K562 (cell line): ENCODE measurements around the gene SERPINE1. TPM values are rescaled to one million over a fixed set of nuclear protein-coding genes. Genes with fewer than 3 reads are reported as not detected.
A peak's percentile ranks its signal among the peaks of the same experiment; 100 is the strongest.

Experiments used
- ADNP ChIP-seq: fragments of 200-800 bp; sonication (Bioruptor generic); IDR thresholded peaks from 2 replicates; pipeline ENCODE4 v1.6.1; 2016; ENCODE audit warnings: missing genetic modification characterization, missing compliant biosample characterization
- BCOR ChIP-seq: fragments of 450-650 bp; IDR thresholded peaks from 2 replicates; pipeline ENCODE4 v1.6.1; 2016
- BRF1 ChIP-seq: IDR thresholded peaks from 3 replicates; pipeline ENCODE4 v1.6.1; 2011; ENCODE audit warnings: borderline replicate concordance, mild to moderate bottlenecking; ENCODE audit not compliant: insufficient read length; ENCODE audit errors: extremely low read depth
- DEAF1 ChIP-seq: fragments of 450-650 bp; formaldehyde crosslinking; IDR thresholded peaks from 2 replicates; pipeline ENCODE4 v1.4.0; 2020; ENCODE audit warnings: mild to moderate bottlenecking, moderate library complexity
- ESRRB ChIP-seq: fragments of 250-450 bp; sonication (Bioruptor Pico); IDR thresholded peaks from 2 replicates; pipeline ENCODE4 v1.5.0; 2020; ENCODE audit warnings: mild to moderate bottlenecking, moderate library complexity, borderline replicate concordance
- ETS1 ChIP-seq: conservative IDR thresholded peaks from 2 replicates; pipeline ENCODE4 v1.6.1; 2011; ENCODE audit warnings: low read depth, mild to moderate bottlenecking, low read length; ENCODE audit not compliant: control insufficient read depth
- JUND ChIP-seq, 2 experiments: IDR thresholded peaks; 2 replicates in 1 of 2; 3 replicates in 1 of 2; pipeline ENCODE4 v1.6.1; 2011; ENCODE audit warnings: borderline replicate concordance in 2 of 2, low read depth in 2 of 2, low read length in 2 of 2, improper control_type of control experiment in 1 of 2, missing biosample characterization in 1 of 2, missing genetic modification characterization in 1 of 2, missing genetic modification reagents in 1 of 2
- KLF1 ChIP-seq: fragments of 450-650 bp; IDR thresholded peaks from 2 replicates; pipeline ENCODE4 v1.6.1; 2016; ENCODE audit warnings: missing genetic modification characterization, missing compliant biosample characterization
- KLF13 ChIP-seq: fragments of 450-650 bp; IDR thresholded peaks from 2 replicates; pipeline ENCODE4 v1.6.1; 2016; ENCODE audit warnings: missing genetic modification characterization, low read depth, mild to moderate bottlenecking, missing compliant biosample characterization, moderate library complexity, borderline replicate concordance
- PHB ChIP-seq: fragments of 250-450 bp; sonication (Bioruptor Pico); IDR thresholded peaks from 2 replicates; pipeline ENCODE4 v1.5.0; 2021
- PKNOX1 ChIP-seq: fragments of 450-650 bp; IDR thresholded peaks from 2 replicates; pipeline ENCODE4 v1.6.1; 2016
- RNF2 ChIP-seq: sonication (generic); IDR thresholded peaks from 2 replicates; pipeline ENCODE4 v1.6.1; 2016
- SMARCB1 ChIP-seq: IDR thresholded peaks from 2 replicates; pipeline ENCODE4 v1.6.1; 2011; ENCODE audit warnings: improper control_type of control experiment, low read depth; ENCODE audit not compliant: insufficient read length
- ZBTB17 ChIP-seq: fragments of 450-650 bp; formaldehyde crosslinking; IDR thresholded peaks from 2 replicates; pipeline ENCODE4 v1.4.0; 2020; ENCODE audit warnings: mild to moderate bottlenecking
- ZBTB7A ChIP-seq: IDR thresholded peaks from 2 replicates; pipeline ENCODE4 v1.6.1; 2011; ENCODE audit warnings: low read depth, mild to moderate bottlenecking, low read length, moderate library complexity, borderline replicate concordance; ENCODE audit not compliant: control insufficient read depth
- polyA plus RNA-seq, 8 experiments: library from polyadenylated mRNA; depleted of rRNA in 4 of 8; stranded (reverse) in 5 of 8; unstranded in 3 of 8; fragments of >200 nt; fragmentation: Nextera tagmentation in 2 of 8; fragmentation: Illumina TruSeq in 1 of 8; extraction: Ambion mirVana in 2 of 8; extraction: Trizol in 1 of 8; gene quantifications; 2 replicates each; pipeline versions ENCODE4 v1.2.1 to v1.2.3, GENCODE V29; 2011 to 2014; ENCODE audit warnings: inconsistent platforms in 1 of 8, missing spikeins in 1 of 8
- total RNA-seq, 7 experiments: library from RNA; depleted of rRNA in 6 of 7; stranded (reverse); fragments of >200 nt in 6 of 7; fragmentation: Illumina TruSeq in 2 of 7; extraction: Trizol in 2 of 7; gene quantifications; 2 replicates each; pipeline versions ENCODE4 v1.2.1 to v1.2.3, GENCODE V29; 2011 to 2021; ENCODE audit warnings: low replicate concordance in 1 of 7
- TF ChIP-seq, protein P1 (sequence below): sonication (generic); IDR thresholded peaks from 2 replicates; pipeline ENCODE4 v1.6.1; 2016
- TF ChIP-seq, protein P2 (sequence below): fragments of 250-450 bp; sonication (Bioruptor Pico); IDR thresholded peaks from 2 replicates; pipeline ENCODE4 v1.4.0; 2020; ENCODE audit warnings: mild to moderate bottlenecking, moderate library complexity
- TF ChIP-seq, protein P3 (sequence below): fragments of 250-450 bp; sonication (Bioruptor Pico); IDR thresholded peaks from 2 replicates; pipeline ENCODE4 v1.8.0; 2022; ENCODE audit warnings: moderate library complexity, mild to moderate bottlenecking, inconsistent platforms

The SERPINE1 gene
- total and polyA plus RNA-seq, 9 of the 15 experiments (the other 6 are each of a cell fraction or from before 2014, with no cell fraction given) = 0.22 to 4.8 (median 0.91) TPM

GRCh38 chr7:101085162-101085964 lies 41.5 kb upstream of the SERPINE1 start, which contains the start of gene TRIM56 (continued):
- no peak for TF ChIP-seq DEAF1 (CRISPR knock-in tag)
- TF ChIP-seq ESRRB (CRISPR knock-in tag) = no peak
- TF ChIP-seq RNF2 = no peak
- TF ChIP-seq, protein P1, sequence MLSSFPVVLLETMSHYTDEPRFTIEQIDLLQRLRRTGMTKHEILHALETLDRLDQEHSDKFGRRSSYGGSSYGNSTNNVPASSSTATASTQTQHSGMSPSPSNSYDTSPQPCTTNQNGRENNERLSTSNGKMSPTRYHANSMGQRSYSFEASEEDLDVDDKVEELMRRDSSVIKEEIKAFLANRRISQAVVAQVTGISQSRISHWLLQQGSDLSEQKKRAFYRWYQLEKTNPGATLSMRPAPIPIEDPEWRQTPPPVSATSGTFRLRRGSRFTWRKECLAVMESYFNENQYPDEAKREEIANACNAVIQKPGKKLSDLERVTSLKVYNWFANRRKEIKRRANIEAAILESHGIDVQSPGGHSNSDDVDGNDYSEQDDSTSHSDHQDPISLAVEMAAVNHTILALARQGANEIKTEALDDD = no peak
- 0 out of 2 replicates have a peak, but pooled peaks have one; percentile 11 for TF ChIP-seq PHB (CRISPR knock-in tag)
- TF ChIP-seq, protein P2, sequence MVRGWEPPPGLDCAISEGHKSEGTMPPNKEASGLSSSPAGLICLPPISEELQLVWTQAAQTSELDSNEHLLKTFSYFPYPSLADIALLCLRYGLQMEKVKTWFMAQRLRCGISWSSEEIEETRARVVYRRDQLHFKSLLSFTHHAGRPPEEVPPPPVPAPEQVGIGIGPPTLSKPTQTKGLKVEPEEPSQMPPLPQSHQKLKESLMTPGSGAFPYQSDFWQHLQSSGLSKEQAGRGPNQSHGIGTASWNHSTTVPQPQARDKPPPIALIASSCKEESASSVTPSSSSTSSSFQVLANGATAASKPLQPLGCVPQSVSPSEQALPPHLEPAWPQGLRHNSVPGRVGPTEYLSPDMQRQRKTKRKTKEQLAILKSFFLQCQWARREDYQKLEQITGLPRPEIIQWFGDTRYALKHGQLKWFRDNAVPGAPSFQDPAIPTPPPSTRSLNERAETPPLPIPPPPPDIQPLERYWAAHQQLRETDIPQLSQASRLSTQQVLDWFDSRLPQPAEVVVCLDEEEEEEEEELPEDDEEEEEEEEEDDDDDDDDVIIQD = no peak
- no peak; the same call in none of the 2 replicates for TF ChIP-seq ZBTB17
- TF ChIP-seq, protein P3, sequence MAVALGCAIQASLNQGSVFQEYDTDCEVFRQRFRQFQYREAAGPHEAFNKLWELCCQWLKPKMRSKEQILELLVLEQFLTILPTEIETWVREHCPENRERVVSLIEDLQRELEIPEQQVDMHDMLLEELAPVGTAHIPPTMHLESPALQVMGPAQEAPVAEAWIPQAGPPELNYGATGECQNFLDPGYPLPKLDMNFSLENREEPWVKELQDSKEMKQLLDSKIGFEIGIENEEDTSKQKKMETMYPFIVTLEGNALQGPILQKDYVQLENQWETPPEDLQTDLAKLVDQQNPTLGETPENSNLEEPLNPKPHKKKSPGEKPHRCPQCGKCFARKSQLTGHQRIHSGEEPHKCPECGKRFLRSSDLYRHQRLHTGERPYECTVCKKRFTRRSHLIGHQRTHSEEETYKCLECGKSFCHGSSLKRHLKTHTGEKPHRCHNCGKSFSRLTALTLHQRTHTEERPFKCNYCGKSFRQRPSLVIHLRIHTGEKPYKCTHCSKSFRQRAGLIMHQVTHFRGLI (CRISPR knock-in tag) = no peak
- no peak for TF ChIP-seq ZBTB7A
- TF ChIP-seq BRF1 = no peak
- TF ChIP-seq SMARCB1 = no peak
- peak; percentile 90 for TF ChIP-seq PKNOX1
- TF ChIP-seq BCOR = peak; percentile 64; the same call in 1 of the 2 replicates
- no peak for TF ChIP-seq KLF13 (tag)
- peak; percentile 8; the same call in 1 of the 2 replicates for TF ChIP-seq JUND (IDR thresholded peaks at IDR 0.05; ENCODE audit: borderline replicate concordance, low read depth, low read length)
- no peak; the same call in 2 of the 3 replicates for TF ChIP-seq JUND (tag; IDR thresholded peaks at IDR 0.05; ENCODE audit: borderline replicate concordance, low read depth, low read length)
- TF ChIP-seq KLF1 (tag) = no peak
- TF ChIP-seq ADNP (tag) = no peak
- TF ChIP-seq ETS1 = no peak; the same call in 1 of the 2 replicates
